Activated CD8-positive, alpha-beta T cell treated with anti-CD3 and anti-CD28 coated beads for 36 hours (primary cell): ENCODE results near the gene PTCD2. TPM values are rescaled to one million over a fixed set of nuclear protein-coding genes. Genes with fewer than 3 reads are reported as not detected.

Source experiments
- ATAC-seq: fragments of 200-7000 bp; cut with Tn5 transposase; one replicate; pipeline ENCODE4 v1.10.0; 2021; ENCODE audit warnings: mild to moderate bottlenecking, moderate library complexity
- CTCF ChIA-PET: fragments of 350-600 bp; sonication (Branson Sonifier 250); formaldehyde crosslinking; loops from one replicate; lab custom pipeline; 2021; ENCODE audit warnings: antibody characterized with exemption; lab: Charles Lee
- POLR2A ChIA-PET: fragments of 350-600 bp; sonication (Branson Sonifier 250); formaldehyde crosslinking; loops from one replicate; lab custom pipeline; 2021; ENCODE audit warnings: antibody characterized with exemption; lab: Charles Lee
- DNase-seq: peaks from one replicate; pipeline ENCODE4 v3.0.0-alpha.2; 2020
- H3K27ac Mint-ChIP-seq: one replicate; pipeline ENCODE4 v1.8.0; 2021; ENCODE audit warnings: mild to moderate bottlenecking, mixed read lengths
- H3K27me3 Mint-ChIP-seq: one replicate; pipeline ENCODE4 v1.8.0; 2021; ENCODE audit warnings: mixed read lengths
- H3K36me3 Mint-ChIP-seq: one replicate; pipeline ENCODE4 v1.8.0; 2021; ENCODE audit warnings: low read depth, mixed read lengths
- H3K4me1 Mint-ChIP-seq: one replicate; pipeline ENCODE4 v1.8.0; 2021; ENCODE audit warnings: low read depth, mixed read lengths
- H3K4me3 Mint-ChIP-seq: one replicate; pipeline ENCODE4 v1.8.0; 2021; ENCODE audit warnings: mild to moderate bottlenecking, moderate library complexity, mixed read lengths
- H3K9me3 Mint-ChIP-seq: one replicate; pipeline ENCODE4 v1.8.0; 2021; ENCODE audit warnings: mixed read lengths
- CTCF ChIP-seq: fragments of 200-600 bp; IDR thresholded peaks from one replicate; pipeline ENCODE4 v1.8.0; 2022; ENCODE audit warnings: antibody characterized with exemption, mild to moderate bottlenecking
- intact Hi-C: fragments of 100-400 bp; cut with micrococcal nuclease; formaldehyde crosslinking; loops from one replicate; pipeline ENCODE4 v1.10.0; 2022
- total RNA-seq, 2 experiments: library from RNA; stranded (reverse); gene quantifications; one replicate each; pipeline ENCODE4 v1.2.3, GENCODE V29; 2021

The PTCD2 gene
- total RNA-seq, 2 experiments from 2014 or later, result 10.9 to 11.7 TPM

GRCh38 chr5:72300590-72301339 lies 19.4 kb upstream of the PTCD2 start:
- no peak for TF ChIP-seq CTCF
- Mint-ChIP-seq H3K4me1 (peaks cover 45% of the 10 kb centered on the region), H3K27me3 (no peaks in the 10 kb centered on the region), H3K4me3 (no peak overlapping the region), H3K9me3 (no peaks in the 10 kb centered on the region), H3K27ac (no peak overlapping the region), H3K36me3 (peaks cover 44% of the 10 kb centered on the region)
- DNase-seq (no peak), ATAC-seq (no peak)
- intact Hi-C loops, result no loop called here
- CTCF ChIA-PET, result no interaction called here
- POLR2A ChIA-PET, result no interaction called here

GRCh38 chr5:72301557-72301956 lies 18.6 kb upstream of the PTCD2 start:
- intact Hi-C loops, result no loop called here
- no peak overlapping the region for H3K4me3 Mint-ChIP-seq
- no peak for DNase-seq
- ATAC-seq, result no peak
- no peaks in the 10 kb centered on the region for H3K9me3 Mint-ChIP-seq
- H3K27ac Mint-ChIP-seq, result no peak overlapping the region
- no peak for TF ChIP-seq CTCF
- ChIA-PET POLR2A (interaction anchor here (0.8 kb wide), 1 partner anchor 19 kb away, joined by 3 read pairs; the partner anchor contains the start of genes MRPS27 and PTCD2), CTCF (interaction anchor here (0.8 kb wide), 1 partner anchor 13 kb away, joined by 3 read pairs; no protein-coding TSS in a partner anchor)
- no peaks in the 10 kb centered on the region for H3K27me3 Mint-ChIP-seq
- peaks cover 42% of the 10 kb centered on the region for H3K36me3 Mint-ChIP-seq
- H3K4me1 Mint-ChIP-seq, result peaks cover 48% of the 10 kb centered on the region

GRCh38 chr5:72302171-72302570 lies 18.0 kb upstream of the PTCD2 start:
- DNase-seq (no peak), ATAC-seq (no peak)
- Mint-ChIP-seq H3K36me3 (peaks cover 42% of the 10 kb centered on the region), H3K4me1 (peaks cover 48% of the 10 kb centered on the region), H3K27me3 (no peaks in the 10 kb centered on the region), H3K4me3 (no peak overlapping the region), H3K9me3 (no peaks in the 10 kb centered on the region), H3K27ac (no peak overlapping the region)
- intact Hi-C loops, result no loop called here
- ChIA-PET POLR2A (interaction anchor here (0.8 kb wide), 1 partner anchor 18 kb away, joined by 3 read pairs; the partner anchor contains the start of genes MRPS27 and PTCD2), CTCF (interaction anchor here (0.8 to 0.9 kb wide), 2 partner anchors 14 to 17 kb away, joined by 3 to 4 read pairs; no protein-coding TSS in a partner anchor)
- no peak for TF ChIP-seq CTCF

- intact Hi-C loops, result no loop called here
- Mint-ChIP-seq H3K27me3 (no peaks in the 10 kb centered on the region), H3K27ac (no peak overlapping the region), H3K36me3 (peaks cover 36% of the 10 kb centered on the region), H3K4me1 (peaks cover 38% of the 10 kb centered on the region), H3K9me3 (no peaks in the 10 kb centered on the region), H3K4me3 (no peak overlapping the region)
- ATAC-seq (no peak), DNase-seq (no peak)
- TF ChIP-seq CTCF, result no peak
- ChIA-PET POLR2A (interaction anchor here (1.4 to 2.1 kb wide), 2 partner anchors 10 to 14 kb away, joined by 3 to 10 read pairs; partner anchors contain the start of genes MRPS27 and PTCD2), CTCF (interaction anchor here (1.6 to 1.8 kb wide), 2 partner anchors 9 to 537 kb away, joined by 4 read pairs; no protein-coding TSS in a partner anchor)
Measured at GRCh38 chr5:72305194-72306142, 14.7 kb upstream of the PTCD2 start.
